Mammary epithelial cell (primary cell): ENCODE results near the gene IDI1.

Source experiments
- CTCF ChIP-seq, 2 donors: IDR thresholded peaks in 1 of 2; conservative IDR thresholded peaks in 1 of 2; 2 replicates each; pipeline ENCODE4 v1.5.1; 2011 to 2012; ENCODE audit warnings: inconsistent platforms in 2 of 2, low read length in 2 of 2, mild to moderate bottlenecking in 2 of 2, control low read depth in 1 of 2, low read depth in 1 of 2; ENCODE audit not compliant: insufficient read depth in 1 of 2; ENCODE audit errors: extremely low read depth in 1 of 2
- EZH2 ChIP-seq: IDR thresholded peaks from 2 replicates; pipeline ENCODE4 v1.6.1; 2012; ENCODE audit warnings: low read length, inconsistent platforms, borderline replicate concordance

- no peak for TF ChIP-seq EZH2
- no peak for TF ChIP-seq CTCF (conservative IDR thresholded peaks at IDR 0.05 in 1 of 2, IDR thresholded peaks at IDR 0.05 in 1 of 2; ENCODE audit: extremely low read depth in 1 of 2, insufficient read depth in 1 of 2, low read depth in 1 of 2, low read length in 2 of 2)
Observed at GRCh38 chr10:995559-995926, 53.4 kb downstream of the IDI1 start.
